Breast epithelium (tissue), 3 donors: Measurements from ENCODE around the gene RYK.

ENCODE experiments used
- CTCF ChIP-seq, 3 donors: fragments of 450-650 bp; IDR thresholded peaks; one replicate each; pipeline ENCODE4 v1.5.1; 2016 to 2017; ENCODE audit warnings: antibody characterized with exemption in 3 of 3, mild to moderate bottlenecking in 3 of 3, moderate library complexity in 3 of 3
- POLR2A ChIP-seq: fragments of 450-650 bp; IDR thresholded peaks from one replicate; pipeline ENCODE4 v1.6.1; 2016; ENCODE audit warnings: antibody characterized with exemption, mild to moderate bottlenecking, moderate library complexity

GRCh38 chr3:134244921-134245320 is 5.7 kb downstream of the RYK start:
- TF ChIP-seq CTCF (IDR thresholded peaks at IDR 0.05) (no peak), POLR2A (no peak)
